Hepatic stellate cell (primary cell): ENCODE measurements around the gene COMMD4.
"Not testable (repeated sequence)": the region's sequence is repeated elsewhere in the genome, so short reads cannot be mapped to it uniquely, and the experiment has no call there.

Source experiments
- DNase-seq: peaks from one replicate; pipeline ENCODE4 v3.0.0; 2011; ENCODE audit warnings: low spot score

COMMD4 gene

GRCh38 chr15:75380773-75381172, 44.9 kb downstream of the COMMD4 start:
- no peak for DNase-seq

GRCh38 chr15:75383986-75384385, 48.1 kb downstream of the COMMD4 start:
- not testable (repeated sequence) for DNase-seq
